Tibial artery (tissue), 4 donors: ENCODE measurements around the gene TMEM82.

ENCODE experiments used
- DNase-seq, 2 donors: peaks; one replicate each; pipeline ENCODE4 v3.0.0-alpha.2; 2019
- H3K27ac ChIP-seq, 2 donors: fragments of 200-600 bp; sonication (generic) in 1 of 2; 1 replicate in 1 of 2; 2 replicates in 1 of 2; pipeline ENCODE4 v1.5.1; 2018 to 2019; ENCODE audit warnings: mild to moderate bottlenecking in 1 of 2
- H3K27me3 ChIP-seq, 2 donors: fragments of 200-600 bp; sonication (generic) in 1 of 2; one replicate each; pipeline versions ENCODE4 v1.5.1 to v1.6.0; 2016 to 2019
- H3K36me3 ChIP-seq, 3 donors: fragments of 200-600 bp; sonication (generic) in 2 of 3; one replicate each; pipeline ENCODE4 v1.5.1; 2016 to 2019; ENCODE audit warnings: mild to moderate bottlenecking in 2 of 3
- H3K4me1 ChIP-seq, 4 donors: fragments of 200-600 bp; sonication (generic) in 2 of 4; 1 replicate in 3 of 4; 2 replicates in 1 of 4; pipeline ENCODE4 v1.5.1; 2016 to 2019
- H3K4me3 ChIP-seq, 2 donors: fragments of 200-600 bp; sonication (generic) in 1 of 2; 1 replicate in 1 of 2; 2 replicates in 1 of 2; pipeline ENCODE4 v1.5.1; 2018 to 2019; ENCODE audit warnings: mild to moderate bottlenecking in 2 of 2
- H3K9me3 ChIP-seq, 3 donors: fragments of 200-600 bp; sonication (generic) in 1 of 3; one replicate each; pipeline ENCODE4 v1.5.1; 2016 to 2019
- CTCF ChIP-seq, 2 experiments: fragments of 200-600 bp in 1 of 2; fragments of 450-650 bp in 1 of 2; IDR thresholded peaks; one replicate each; pipeline ENCODE4 v1.5.1; 2017 to 2019; ENCODE audit warnings: antibody characterized with exemption in 2 of 2, mild to moderate bottlenecking in 1 of 2, moderate library complexity in 1 of 2
- intact Hi-C: fragments of 100-400 bp; cut with DNase I; formaldehyde crosslinking; loops from one replicate; pipeline ENCODE4 v1.15.0; 2023; ENCODE audit warnings: low total_unique reads

TMEM82 gene

GRCh38 chr1:15765495-15766194 is 23.3 kb downstream of the TMEM82 start:
- Histone ChIP-seq H3K36me3 (peaks cover 57 to 72% (median 59%) of the 10 kb centered on the region in 3 donors), H3K27ac (peak overlapping the region; percentile 95 to 97), H3K4me3 (peak overlapping the region in 1 of 2 donors; percentile 4), H3K27me3 (no peaks in the 10 kb centered on the region), H3K9me3 (no peaks in the 10 kb centered on the region), H3K4me1 (peaks cover 0 to 86% (median 48%) of the 10 kb centered on the region in 4 donors)
- intact Hi-C loops, result no loop called here
- no peak for TF ChIP-seq CTCF (IDR thresholded peaks at IDR 0.05)
- DNase-seq, result no peak

GRCh38 chr1:15767941-15768340 is 25.6 kb downstream of the TMEM82 start:
- peaks cover 0 to 64% (median 34%) of the 10 kb centered on the region in 4 donors for H3K4me1 ChIP-seq
- intact Hi-C loops, result no loop called here
- H3K36me3 ChIP-seq, result peaks cover 80 to 95% (median 82%) of the 10 kb centered on the region in 3 donors

GRCh38 chr1:15768388-15768787 is 26.1 kb downstream of the TMEM82 start:
- no peak for TF ChIP-seq CTCF (IDR thresholded peaks at IDR 0.05)
- Histone ChIP-seq H3K36me3 (peaks cover 83 to 99% (median 86%) of the 10 kb centered on the region in 3 donors), H3K4me3 (no peak overlapping the region), H3K27me3 (no peaks in the 10 kb centered on the region), H3K9me3 (no peaks in the 10 kb centered on the region), H3K27ac (peak overlapping the region in 1 of 2 donors; percentile 97), H3K4me1 (peaks cover 0 to 60% (median 29%) of the 10 kb centered on the region in 4 donors)
- no peak for DNase-seq
- intact Hi-C loops, result no loop called here

More at GRCh38 chr1:15767941-15768340, 25.6 kb downstream of the TMEM82 start:
- H3K4me3 ChIP-seq, result no peak overlapping the region
- no peak for DNase-seq
- no peak for TF ChIP-seq CTCF (IDR thresholded peaks at IDR 0.05)
- H3K27ac ChIP-seq, result peak overlapping the region in 1 of 2 donors; percentile 97
- H3K27me3 ChIP-seq, result no peaks in the 10 kb centered on the region
- no peaks in the 10 kb centered on the region for H3K9me3 ChIP-seq

- peaks cover 0 to 39% (median 9%) of the 10 kb centered on the region in 4 donors for H3K4me1 ChIP-seq
- intact Hi-C loops, result no loop called here
- no peak for DNase-seq
- peaks cover 93 to 99% (median 97%) of the 10 kb centered on the region in 3 donors for H3K36me3 ChIP-seq
- H3K27ac ChIP-seq, result peak overlapping the region; percentile 5 to 97
- no peaks in the 10 kb centered on the region for H3K9me3 ChIP-seq
- H3K27me3 ChIP-seq, result no peaks in the 10 kb centered on the region
- no peak overlapping the region for H3K4me3 ChIP-seq
- TF ChIP-seq CTCF (IDR thresholded peaks at IDR 0.05), result no peak
Observed at GRCh38 chr1:15770313-15770962, 28.1 kb downstream of the TMEM82 start.

- Histone ChIP-seq H3K36me3 (peaks cover 93 to 99% (median 98%) of the 10 kb centered on the region in 3 donors), H3K4me1 (peaks cover 0 to 25% (median 0%) of the 10 kb centered on the region in 4 donors), H3K4me3 (no peak overlapping the region), H3K27ac (peak overlapping the region; percentile 5 to 97), H3K9me3 (no peaks in the 10 kb centered on the region), H3K27me3 (no peaks in the 10 kb centered on the region)
- DNase-seq, result no peak
- intact Hi-C loops, result no loop called here
- TF ChIP-seq CTCF (IDR thresholded peaks at IDR 0.05), result no peak
Observed at GRCh38 chr1:15771836-15772515, 29.7 kb downstream of the TMEM82 start.
